Loucy (cell line): ENCODE results near the gene KIFC3.

Experiments used
- H2AFZ ChIP-seq: fragments of 200-600 bp; sonication (generic); 2 replicates; pipeline ENCODE4 v1.6.0; 2016; ENCODE audit warnings: antibody characterized with exemption, mild to moderate bottlenecking, low read length, moderate library complexity
- H3F3A ChIP-seq: fragments of 200-600 bp; 2 replicates; pipeline ENCODE4 v1.6.0; 2016; ENCODE audit warnings: antibody characterized with exemption, low read depth, mild to moderate bottlenecking
- H3K27me3 ChIP-seq: fragments of 200-600 bp; sonication (generic); 2 replicates; pipeline ENCODE4 v1.6.1; 2014; ENCODE audit warnings: low read length, mild to moderate bottlenecking; ENCODE audit not compliant: insufficient read depth, poor library complexity, severe bottlenecking
- H3K36me3 ChIP-seq: fragments of 200-600 bp; sonication (generic); 2 replicates; pipeline ENCODE4 v1.6.1; 2016; ENCODE audit warnings: low read length; ENCODE audit not compliant: insufficient read depth
- H3K4me1 ChIP-seq: fragments of 200-600 bp; sonication (generic); 2 replicates; pipeline ENCODE4 v1.5.1; 2014; ENCODE audit warnings: low read length, mild to moderate bottlenecking; ENCODE audit not compliant: insufficient read depth, poor library complexity, severe bottlenecking
- H3K4me2 ChIP-seq: fragments of 200-600 bp; sonication (generic); 2 replicates; pipeline ENCODE4 v1.6.0; 2014; ENCODE audit warnings: antibody characterized with exemption, low read length, low read depth, mild to moderate bottlenecking; ENCODE audit not compliant: poor library complexity, severe bottlenecking
- H3K4me3 ChIP-seq: fragments of 200-600 bp; sonication (generic); 2 replicates; pipeline ENCODE4 v1.5.1; 2014; ENCODE audit warnings: low read length, mild to moderate bottlenecking, mixed read lengths; ENCODE audit not compliant: poor library complexity, severe bottlenecking
- H3K79me2 ChIP-seq: fragments of 200-600 bp; sonication (generic); 2 replicates; pipeline ENCODE4 v1.6.1; 2014; ENCODE audit warnings: low read length; ENCODE audit not compliant: insufficient read depth
- H3K9ac ChIP-seq: fragments of 200-600 bp; sonication (generic); 2 replicates; pipeline ENCODE4 v1.6.0; 2014; ENCODE audit warnings: mild to moderate bottlenecking, low read depth, low read length, moderate library complexity; ENCODE audit not compliant: poor library complexity, severe bottlenecking
- H3K9me2 ChIP-seq: fragments of 200-600 bp; sonication (generic); replicated peaks from 2 replicates; pipeline ENCODE4 v1.6.1; 2016; ENCODE audit warnings: low read depth, low read length, mixed read lengths
- H3K9me3 ChIP-seq: fragments of 200-600 bp; sonication (generic); 2 replicates; pipeline ENCODE4 v1.6.1; 2014; ENCODE audit warnings: mild to moderate bottlenecking, antibody characterized with exemption, low read length, low read depth; ENCODE audit not compliant: insufficient read depth
- H4K20me1 ChIP-seq: fragments of 200-600 bp; sonication (generic); 2 replicates; pipeline ENCODE4 v1.6.0; 2014; ENCODE audit warnings: antibody characterized with exemption, low read length, mild to moderate bottlenecking; ENCODE audit not compliant: insufficient read depth, poor library complexity, severe bottlenecking
- CTCF ChIP-seq: fragments of 200-600 bp; sonication (generic); conservative IDR thresholded peaks from 2 replicates; pipeline ENCODE4 v1.5.1; 2014; ENCODE audit warnings: mild to moderate bottlenecking, antibody characterized with exemption, low read length
- EZH2phosphoT487 ChIP-seq: fragments of 200-600 bp; IDR thresholded peaks from 2 replicates; pipeline ENCODE4 v1.6.1; 2018; ENCODE audit warnings: antibody characterized with exemption, mild to moderate bottlenecking, moderate library complexity, borderline replicate concordance

KIFC3 gene

DNA sequence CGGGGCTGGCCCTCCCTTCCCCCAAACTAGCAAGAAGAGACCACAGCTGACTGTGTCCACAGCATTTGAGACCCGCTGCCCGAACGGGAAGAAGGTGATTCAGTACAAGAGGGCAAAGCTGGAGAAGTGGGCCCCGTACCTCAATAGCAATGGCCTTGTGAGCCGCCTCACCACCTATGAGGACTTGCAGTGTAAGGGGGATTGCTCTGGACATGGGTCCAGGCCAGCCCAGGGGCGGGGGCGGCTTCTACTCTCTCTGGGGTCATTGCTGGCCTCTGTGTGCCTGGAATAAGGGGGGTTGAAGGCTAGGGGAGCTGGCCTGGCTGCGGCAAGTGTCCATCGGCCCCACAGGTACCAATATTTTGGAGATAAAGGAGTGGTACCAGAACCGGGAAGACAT, 79.6 kb downstream of the KIFC3 start:
- no peak overlapping the region for H3K9ac ChIP-seq
- H3K4me3 ChIP-seq = no peak overlapping the region
- no peak for TF ChIP-seq EZH2phosphoT487
- no peak for TF ChIP-seq CTCF
- H3F3A ChIP-seq = no peaks in the 10 kb centered on the region
- no peaks in the 10 kb centered on the region for H4K20me1 ChIP-seq
- H3K9me3 ChIP-seq = no peaks in the 10 kb centered on the region
- H3K9me2 ChIP-seq = no peaks in the 10 kb centered on the region
- H3K4me1 ChIP-seq = peaks cover 2% of the 10 kb centered on the region
- H3K4me2 ChIP-seq = no peak overlapping the region
- H3K79me2 ChIP-seq = no peaks in the 10 kb centered on the region
- H3K27me3 ChIP-seq = no peaks in the 10 kb centered on the region
- H2AFZ ChIP-seq = no peak overlapping the region
- no peaks in the 10 kb centered on the region for H3K36me3 ChIP-seq

DNA sequence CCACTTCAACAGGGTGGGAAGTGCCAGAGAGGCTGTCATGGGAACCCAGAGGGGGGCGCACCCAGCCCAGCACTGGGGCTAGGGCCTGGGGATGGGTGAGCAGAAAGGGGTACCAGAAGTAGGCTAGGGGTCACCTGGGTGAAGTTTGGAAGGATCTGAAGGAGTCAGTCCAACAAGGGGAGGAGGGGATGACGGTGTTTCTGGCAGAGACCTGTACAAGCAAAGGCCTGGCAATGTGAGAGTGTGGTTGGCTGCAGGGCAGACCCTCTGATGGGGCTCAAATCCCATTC, 80.1 kb downstream of the KIFC3 start:
- no peak overlapping the region for H3K9ac ChIP-seq
- no peaks in the 10 kb centered on the region for H3K9me3 ChIP-seq
- no peaks in the 10 kb centered on the region for H3K9me2 ChIP-seq
- H3K79me2 ChIP-seq = no peaks in the 10 kb centered on the region
- no peak overlapping the region for H3K4me2 ChIP-seq
- no peak overlapping the region for H3K4me3 ChIP-seq
- no peaks in the 10 kb centered on the region for H4K20me1 ChIP-seq
- no peaks in the 10 kb centered on the region for H3K27me3 ChIP-seq
- no peak overlapping the region for H2AFZ ChIP-seq
- H3K36me3 ChIP-seq = no peaks in the 10 kb centered on the region
- peaks cover 2% of the 10 kb centered on the region for H3K4me1 ChIP-seq
- no peaks in the 10 kb centered on the region for H3F3A ChIP-seq
- TF ChIP-seq EZH2phosphoT487 = no peak
- TF ChIP-seq CTCF = peak; percentile 26; the same call in 1 of the 2 replicates

DNA sequence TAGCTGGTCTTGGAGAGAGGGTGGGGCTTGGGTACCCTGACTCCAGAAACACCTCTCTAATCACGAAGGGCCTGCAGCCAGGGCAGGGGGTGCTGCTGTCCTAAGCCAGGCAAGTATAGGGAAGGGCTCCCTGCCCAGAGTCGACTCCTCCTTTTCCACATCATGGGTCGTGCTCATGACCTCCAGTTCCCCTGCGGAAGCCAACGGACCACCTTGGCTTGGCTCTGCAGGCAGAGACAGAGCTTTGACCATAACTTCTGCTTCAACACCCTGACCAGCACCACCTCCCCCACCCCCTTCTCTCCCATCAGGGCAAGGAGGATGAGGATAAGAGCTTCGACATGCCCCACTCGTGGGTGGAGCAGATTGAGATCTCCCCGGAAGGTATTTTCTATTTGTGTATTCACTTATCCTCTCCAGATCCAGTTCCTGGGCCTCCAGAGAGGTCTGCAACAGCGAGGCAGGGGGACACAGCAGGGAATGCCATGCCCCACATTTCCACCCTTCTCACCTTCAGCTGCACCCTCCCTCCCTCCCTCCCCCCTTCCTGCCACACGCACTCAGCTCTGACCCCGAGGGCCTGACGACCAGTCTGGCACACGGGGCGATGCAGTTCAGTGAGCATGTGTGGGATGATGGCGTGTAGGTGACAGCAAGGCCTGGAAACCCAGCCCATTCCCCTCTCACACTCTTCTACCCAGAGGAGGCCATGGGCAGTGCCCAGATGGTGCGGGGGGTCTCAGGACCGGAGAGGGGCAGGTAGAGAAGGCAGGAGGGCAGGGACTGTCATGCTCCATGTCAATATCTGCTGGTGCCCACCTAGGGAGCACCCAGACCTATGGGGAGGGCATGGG, 80.7 kb downstream of the KIFC3 start:
- Histone ChIP-seq H3K4me2 (no peak overlapping the region), H2AFZ (no peak overlapping the region), H4K20me1 (no peaks in the 10 kb centered on the region), H3K9me2 (no peaks in the 10 kb centered on the region), H3K9ac (no peak overlapping the region), H3K36me3 (no peaks in the 10 kb centered on the region), H3K4me1 (peaks cover 2% of the 10 kb centered on the region), H3K9me3 (no peaks in the 10 kb centered on the region), H3K4me3 (no peak overlapping the region), H3K27me3 (no peaks in the 10 kb centered on the region), H3K79me2 (no peaks in the 10 kb centered on the region), H3F3A (no peaks in the 10 kb centered on the region)
- no peak for TF ChIP-seq EZH2phosphoT487
- no peak for TF ChIP-seq CTCF
